GM12873 (cell line): ENCODE measurements around the gene DENND5A.

Experiments used
- TF ChIP-seq, protein P1 (sequence below): IDR thresholded peaks from 2 replicates; pipeline ENCODE4 v1.5.1; 2012; ENCODE audit warnings: low read depth, mild to moderate bottlenecking, moderate library complexity, low read length, control low read depth; ENCODE audit not compliant: insufficient read depth; ENCODE audit errors: missing control alignments

Gene DENND5A

DNA sequence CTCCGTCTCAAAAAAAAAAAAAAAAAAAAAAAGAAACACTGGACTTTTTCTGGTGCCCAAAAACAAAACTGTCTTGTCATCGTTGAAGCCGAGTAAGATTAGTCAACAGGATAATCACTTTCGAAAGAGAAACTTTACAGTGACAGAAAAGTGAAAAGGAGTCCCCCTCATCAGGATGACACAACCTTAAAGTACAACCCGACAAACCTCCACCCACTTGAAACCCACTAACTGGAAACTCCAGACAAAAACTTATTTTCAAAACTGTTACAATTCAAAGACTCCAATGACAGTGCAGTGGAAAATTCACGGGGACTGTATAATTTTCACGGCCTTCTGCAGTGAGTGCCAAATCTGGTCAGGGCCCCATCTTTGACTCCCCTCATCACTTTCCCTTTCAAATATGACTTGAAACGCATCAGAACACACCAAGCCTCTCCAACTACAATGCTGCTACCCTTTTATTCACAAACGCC is 1.3 kb downstream of the DENND5A start:
- TF ChIP-seq, protein P1, sequence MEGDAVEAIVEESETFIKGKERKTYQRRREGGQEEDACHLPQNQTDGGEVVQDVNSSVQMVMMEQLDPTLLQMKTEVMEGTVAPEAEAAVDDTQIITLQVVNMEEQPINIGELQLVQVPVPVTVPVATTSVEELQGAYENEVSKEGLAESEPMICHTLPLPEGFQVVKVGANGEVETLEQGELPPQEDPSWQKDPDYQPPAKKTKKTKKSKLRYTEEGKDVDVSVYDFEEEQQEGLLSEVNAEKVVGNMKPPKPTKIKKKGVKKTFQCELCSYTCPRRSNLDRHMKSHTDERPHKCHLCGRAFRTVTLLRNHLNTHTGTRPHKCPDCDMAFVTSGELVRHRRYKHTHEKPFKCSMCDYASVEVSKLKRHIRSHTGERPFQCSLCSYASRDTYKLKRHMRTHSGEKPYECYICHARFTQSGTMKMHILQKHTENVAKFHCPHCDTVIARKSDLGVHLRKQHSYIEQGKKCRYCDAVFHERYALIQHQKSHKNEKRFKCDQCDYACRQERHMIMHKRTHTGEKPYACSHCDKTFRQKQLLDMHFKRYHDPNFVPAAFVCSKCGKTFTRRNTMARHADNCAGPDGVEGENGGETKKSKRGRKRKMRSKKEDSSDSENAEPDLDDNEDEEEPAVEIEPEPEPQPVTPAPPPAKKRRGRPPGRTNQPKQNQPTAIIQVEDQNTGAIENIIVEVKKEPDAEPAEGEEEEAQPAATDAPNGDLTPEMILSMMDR = no peak

DNA sequence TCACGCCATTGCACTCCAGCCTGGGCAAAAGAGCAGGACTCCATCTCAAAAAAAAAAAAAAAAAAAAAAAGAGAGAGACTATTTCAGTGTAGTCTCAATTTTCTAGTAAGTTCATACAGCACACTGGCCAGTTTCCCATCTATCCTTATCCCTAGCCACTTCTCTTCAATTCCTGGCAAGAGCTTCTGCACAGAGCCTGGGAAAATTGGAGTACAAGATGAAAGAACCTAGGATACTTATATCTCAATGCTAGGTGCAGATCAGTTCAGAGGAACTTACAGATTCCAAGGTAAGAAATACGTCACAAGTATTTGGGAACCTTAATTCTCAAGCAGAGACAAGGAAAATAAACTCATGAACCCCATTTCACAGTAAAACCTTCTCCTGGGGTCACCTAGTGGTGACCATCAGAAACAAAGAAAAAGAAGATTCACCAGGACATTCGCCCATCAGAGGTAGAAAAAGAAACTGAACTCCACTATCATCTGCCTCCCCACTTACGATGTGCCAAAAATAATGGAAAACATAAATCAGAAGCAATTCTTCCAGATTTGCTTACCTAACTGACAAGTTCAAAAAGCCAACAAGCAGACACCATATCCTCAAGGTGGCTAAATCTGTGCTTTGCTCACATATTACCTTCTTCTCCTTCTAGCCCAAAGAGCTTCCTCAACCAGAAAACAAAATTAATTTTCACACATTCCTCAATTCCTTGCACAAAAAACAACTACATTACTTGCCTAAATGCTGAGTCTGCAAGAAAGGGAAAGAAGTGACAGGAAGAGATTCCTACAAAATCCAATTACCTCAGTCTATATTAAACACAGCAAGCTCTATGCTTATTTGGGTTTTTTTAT is 4.9 kb downstream of the DENND5A start:
- TF ChIP-seq, protein P1 = peak; percentile 35

DNA sequence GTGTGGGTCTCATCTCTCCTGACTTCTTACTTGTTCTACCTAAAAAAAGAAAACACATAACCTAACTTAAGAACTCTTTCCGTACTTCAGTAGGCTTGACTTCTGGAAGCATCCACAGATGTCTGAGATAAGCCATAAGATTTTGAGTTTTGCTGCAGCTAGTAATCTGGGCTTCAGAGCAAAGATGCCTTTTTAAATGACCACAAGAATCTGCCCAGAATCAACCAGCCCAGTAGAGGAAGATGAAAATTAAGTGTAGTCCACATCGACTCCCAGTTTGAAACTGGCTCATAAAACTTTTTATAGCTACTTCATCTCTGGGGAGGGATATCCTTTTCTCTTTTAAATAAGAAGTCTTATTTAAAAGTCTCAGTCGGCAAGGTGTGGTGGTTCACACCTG is 10.7 kb downstream of the DENND5A start:
- TF ChIP-seq, protein P1 = no peak

DNA sequence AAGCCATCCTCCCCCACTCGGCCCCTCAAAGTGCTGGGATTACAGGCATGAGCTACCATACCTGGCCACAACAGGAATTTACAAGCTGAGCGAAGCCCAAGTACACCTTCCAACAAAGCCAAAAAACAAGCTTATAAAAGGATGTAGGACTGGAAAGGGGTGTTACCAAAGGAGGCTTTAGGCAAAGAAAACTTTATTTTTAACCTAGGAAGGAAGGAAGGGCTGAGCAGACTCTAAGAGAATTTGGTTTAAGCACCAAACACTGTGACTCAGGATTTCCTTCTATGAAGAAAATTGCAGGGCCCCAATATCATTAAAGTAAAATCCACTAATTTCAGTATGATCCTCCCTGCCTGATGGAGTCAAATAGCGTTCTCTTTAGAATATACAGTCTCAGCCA is 12.1 kb downstream of the DENND5A start:
- TF ChIP-seq, protein P1 = no peak

DNA sequence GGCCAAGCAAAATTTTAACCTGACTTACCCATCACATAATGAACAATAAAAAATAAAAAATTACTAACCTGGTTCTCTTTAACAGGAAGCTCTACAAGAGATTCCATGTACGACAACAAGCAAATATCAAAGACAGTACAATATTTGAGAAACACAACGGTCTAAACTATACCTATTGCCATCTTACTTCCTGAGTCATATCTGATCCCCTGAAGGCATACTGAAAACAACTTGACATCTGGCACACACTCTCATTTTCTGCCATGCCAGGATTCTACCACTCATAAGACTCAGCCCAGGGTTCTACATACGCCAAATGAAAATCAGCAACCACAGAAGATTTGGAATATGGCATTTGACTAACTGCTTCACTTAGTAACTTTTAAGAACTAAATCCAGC is 13.8 kb downstream of the DENND5A start:
- TF ChIP-seq, protein P1 = no peak

DNA sequence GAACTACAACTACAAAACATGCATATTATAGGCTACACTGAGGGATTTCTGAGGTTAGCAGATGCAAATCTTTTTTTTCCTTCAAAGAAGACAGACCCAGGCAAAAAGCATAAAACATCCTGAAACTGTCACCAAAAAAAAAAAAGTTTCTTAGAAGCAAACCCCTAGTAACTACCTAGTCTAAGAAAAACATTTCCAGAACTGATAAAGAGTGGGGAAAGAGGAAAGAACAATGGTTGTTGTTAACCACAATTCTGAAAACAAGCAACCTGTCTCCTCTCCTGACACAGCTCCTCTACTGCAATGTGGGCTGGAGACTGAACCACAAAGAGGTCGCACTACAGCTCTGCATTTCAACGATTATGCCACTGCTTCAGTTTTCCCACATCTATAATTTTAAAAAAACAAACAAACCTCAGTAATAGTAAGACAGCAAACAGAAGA is 15.0 kb downstream of the DENND5A start:
- TF ChIP-seq, protein P1 = peak; percentile 19

DNA sequence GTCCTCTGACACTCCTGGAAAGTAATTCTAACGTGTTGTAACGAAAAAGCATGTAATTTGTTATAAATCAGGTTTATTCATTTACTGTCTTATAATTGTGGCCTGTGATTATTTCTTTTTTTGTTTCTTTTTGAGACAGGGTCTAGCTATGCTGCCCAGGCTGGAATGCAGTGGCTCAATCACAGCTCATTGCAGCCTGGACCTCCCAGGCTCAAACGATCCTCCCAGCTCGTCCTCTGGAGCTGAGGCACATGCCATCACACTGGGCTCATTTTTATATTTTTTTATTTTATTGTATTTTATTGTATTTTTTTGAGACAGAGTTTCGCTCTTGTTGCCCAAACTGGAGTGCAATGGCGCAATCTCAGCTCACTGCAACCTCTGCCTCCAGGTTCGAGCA is 15.9 kb downstream of the DENND5A start:
- TF ChIP-seq, protein P1 = no peak
